GM21447 (cell line): ENCODE measurements around the gene DNASE1L1.
A peak's percentile ranks its signal among the peaks of the same experiment; 100 is the strongest.
"Not testable (repeated sequence)": the region's sequence is repeated elsewhere in the genome, so short reads cannot be mapped to it uniquely, and the experiment has no call there.

Experiments
- ATAC-seq: cut with Tn5 transposase; IDR thresholded peaks from one replicate; pipeline ENCODE4 v1.9.1; 2021; ENCODE audit not compliant: unreplicated experiment

The DNASE1L1 gene

GRCh38 chrX:154408659-154409221 is 314 bp downstream of the DNASE1L1 start:
- no peak for ATAC-seq

- no peak for ATAC-seq
These were observed 4.3 kb downstream of the DNASE1L1 start for GRCh38 chrX:154404625-154405192.

GRCh38 chrX:154403858-154404257 is 5.2 kb downstream of the DNASE1L1 start:
- ATAC-seq: no peak

GRCh38 chrX:154403192-154403591 is 5.9 kb downstream of the DNASE1L1 start:
- no peak for ATAC-seq

- no peak for ATAC-seq
These were observed 6.4 kb downstream of the DNASE1L1 start for GRCh38 chrX:154402622-154403127.

GRCh38 chrX:154401918-154402621 is 7.0 kb downstream of the DNASE1L1 start:
- ATAC-seq: no peak

- no peak for ATAC-seq
These were observed 7.8 kb downstream of the DNASE1L1 start for GRCh38 chrX:154401045-154401799.

GRCh38 chrX:154400369-154400817 is 8.7 kb downstream of the DNASE1L1 start:
- not testable (repeated sequence) for ATAC-seq

- ATAC-seq: no peak
These were observed 9.3 kb downstream of the DNASE1L1 start for GRCh38 chrX:154399527-154400368.

GRCh38 chrX:154398668-154399526 is 10.2 kb downstream of the DNASE1L1 start:
- ATAC-seq: peak; percentile 35

GRCh38 chrX:154397888-154398667 is 11.0 kb downstream of the DNASE1L1 start, which contains the start of gene RPL10:
TSS of gene RPL10 (plus strand) at chrX:154398377. CDS start at chrX:154398520, 143 bp downstream.
- peak; percentile 75 for ATAC-seq

GRCh38 chrX:154396973-154397887 is 11.8 kb downstream of the DNASE1L1 start:
- ATAC-seq: peak; percentile 48

GRCh38 chrX:154396363-154396762 is 12.7 kb downstream of the DNASE1L1 start:
- not testable (repeated sequence) for ATAC-seq

GRCh38 chrX:154389812-154390747 is 19.0 kb downstream of the DNASE1L1 start:
- peak; percentile 65 for ATAC-seq

- ATAC-seq: peak; percentile 23
These were observed 20.4 kb downstream of the DNASE1L1 start for GRCh38 chrX:154388649-154389048.

GRCh38 chrX:154388094-154388493 is 21.0 kb downstream of the DNASE1L1 start:
- ATAC-seq: peak; percentile 30
